22Rv1 (cell line): ENCODE measurements around the gene GCN1.

Experiments used
- ZFX ChIP-seq: fragments of 450-650 bp; IDR thresholded peaks from 2 replicates; pipeline ENCODE4 v1.6.1; 2017; ENCODE audit warnings: antibody characterized with exemption, borderline replicate concordance
- TF ChIP-seq, protein P1 (sequence below): fragments of 450-650 bp; IDR thresholded peaks from 2 replicates; pipeline ENCODE4 v1.5.1; 2017; ENCODE audit warnings: mild to moderate bottlenecking

DNA sequence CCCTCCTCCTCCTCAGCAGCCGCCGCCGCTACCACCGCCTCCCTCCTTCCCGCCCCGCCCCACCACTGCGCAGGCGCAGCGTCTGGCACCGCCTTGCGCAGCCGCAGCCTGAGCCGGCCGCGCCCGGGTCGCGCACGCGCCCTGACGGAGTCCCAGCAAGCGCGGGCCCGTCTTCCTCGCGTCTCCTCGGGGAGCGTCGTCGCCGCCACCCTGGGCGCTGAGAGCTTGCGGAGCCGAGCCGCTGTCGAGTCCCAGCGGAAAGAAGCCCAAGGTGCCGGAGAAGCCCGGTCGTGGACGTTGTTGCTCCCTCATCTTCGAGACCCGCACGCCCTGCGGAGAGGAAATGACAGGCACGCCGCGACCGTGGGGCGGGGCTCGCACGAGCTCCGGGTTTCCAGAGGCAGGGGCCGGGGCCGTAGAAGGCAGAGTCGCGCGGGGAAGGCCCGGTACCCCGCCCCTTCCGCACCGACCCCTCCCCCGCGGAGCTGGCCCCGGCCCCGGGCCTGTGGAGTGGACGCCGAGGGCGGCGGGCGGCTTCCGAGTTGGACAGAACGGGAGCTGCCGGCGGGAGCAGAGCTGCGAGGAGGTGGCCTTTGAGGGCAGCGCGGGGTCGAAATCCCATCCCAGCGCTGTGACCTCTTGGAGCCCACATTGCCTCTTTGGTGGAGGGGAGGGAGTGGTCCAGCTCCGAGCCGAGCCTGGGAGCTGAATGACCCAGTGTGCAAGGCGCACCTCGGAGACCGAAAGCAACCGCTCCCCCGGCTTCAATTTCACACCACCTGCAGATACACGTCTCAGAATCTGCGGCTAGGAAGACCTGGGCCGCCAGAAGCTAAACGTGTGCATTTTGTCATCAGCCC is 77.5 kb downstream of the GCN1 start:
- TF ChIP-seq, protein P1, sequence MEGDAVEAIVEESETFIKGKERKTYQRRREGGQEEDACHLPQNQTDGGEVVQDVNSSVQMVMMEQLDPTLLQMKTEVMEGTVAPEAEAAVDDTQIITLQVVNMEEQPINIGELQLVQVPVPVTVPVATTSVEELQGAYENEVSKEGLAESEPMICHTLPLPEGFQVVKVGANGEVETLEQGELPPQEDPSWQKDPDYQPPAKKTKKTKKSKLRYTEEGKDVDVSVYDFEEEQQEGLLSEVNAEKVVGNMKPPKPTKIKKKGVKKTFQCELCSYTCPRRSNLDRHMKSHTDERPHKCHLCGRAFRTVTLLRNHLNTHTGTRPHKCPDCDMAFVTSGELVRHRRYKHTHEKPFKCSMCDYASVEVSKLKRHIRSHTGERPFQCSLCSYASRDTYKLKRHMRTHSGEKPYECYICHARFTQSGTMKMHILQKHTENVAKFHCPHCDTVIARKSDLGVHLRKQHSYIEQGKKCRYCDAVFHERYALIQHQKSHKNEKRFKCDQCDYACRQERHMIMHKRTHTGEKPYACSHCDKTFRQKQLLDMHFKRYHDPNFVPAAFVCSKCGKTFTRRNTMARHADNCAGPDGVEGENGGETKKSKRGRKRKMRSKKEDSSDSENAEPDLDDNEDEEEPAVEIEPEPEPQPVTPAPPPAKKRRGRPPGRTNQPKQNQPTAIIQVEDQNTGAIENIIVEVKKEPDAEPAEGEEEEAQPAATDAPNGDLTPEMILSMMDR: no peak
- TF ChIP-seq ZFX: no peak
